AG04449 (cell line): ENCODE measurements around the gene C6orf132.

ENCODE experiments used
- CTCF ChIA-PET: fragments of 350-600 bp; formaldehyde crosslinking; extraction: SDS; loops from one replicate; lab custom pipeline; 2021; ENCODE audit warnings: antibody characterized with exemption; lab: Yijun Ruan, JAX
- POLR2A ChIA-PET: fragments of 400-600, 350-600 bp; formaldehyde crosslinking; extraction: SDS; loops from one replicate; lab custom pipeline; 2020; ENCODE audit warnings: antibody characterized with exemption, inconsistent platforms; lab: Yijun Ruan, JAX
- DNase-seq: peaks from one replicate; pipeline ENCODE4 v3.0.0-alpha.2; 2010; ENCODE audit warnings: low read depth, low spot score
- H3K4me3 ChIP-seq: 2 replicates; pipeline ENCODE4 v1.5.1; 2011; ENCODE audit warnings: low read depth, mild to moderate bottlenecking, control low read depth, low read length
- CTCF ChIP-seq: IDR thresholded peaks from one replicate; pipeline ENCODE4 v1.5.1; 2011; ENCODE audit warnings: mild to moderate bottlenecking, moderate library complexity, low read length, control low read depth, inconsistent platforms; ENCODE audit not compliant: insufficient read depth; ENCODE audit errors: missing control alignments

C6orf132 gene

GRCh38 chr6:42140032-42140431 is 2.4 kb downstream of the C6orf132 start:
- no peak overlapping the region for H3K4me3 ChIP-seq
- ChIA-PET POLR2A (no interaction called here), CTCF (interaction anchor here (1.1 to 1.4 kb wide), 5 partner anchors 10 to 52 kb away, joined by 3 to 7 read pairs (median 4); no protein-coding TSS in a partner anchor)
- TF ChIP-seq CTCF: no peak
- no peak for DNase-seq

GRCh38 chr6:42138630-42139619 is 3.5 kb downstream of the C6orf132 start:
- TF ChIP-seq CTCF: no peak
- no peak for DNase-seq
- H3K4me3 ChIP-seq: no peak overlapping the region
- ChIA-PET POLR2A (no interaction called here), CTCF (interaction anchor here (0.7 to 3.2 kb wide), 10 partner anchors 7 to 78 kb away, joined by 3 to 14 read pairs (median 4); no protein-coding TSS in a partner anchor)

GRCh38 chr6:42138190-42138589 is 4.2 kb downstream of the C6orf132 start:
- no peak overlapping the region for H3K4me3 ChIP-seq
- no peak for DNase-seq
- ChIA-PET CTCF (interaction anchor here (1.2 to 3.2 kb wide), 5 partner anchors 8 to 76 kb away, joined by 3 to 14 read pairs (median 6); no protein-coding TSS in a partner anchor), POLR2A (no interaction called here)
- TF ChIP-seq CTCF: no peak

DNA sequence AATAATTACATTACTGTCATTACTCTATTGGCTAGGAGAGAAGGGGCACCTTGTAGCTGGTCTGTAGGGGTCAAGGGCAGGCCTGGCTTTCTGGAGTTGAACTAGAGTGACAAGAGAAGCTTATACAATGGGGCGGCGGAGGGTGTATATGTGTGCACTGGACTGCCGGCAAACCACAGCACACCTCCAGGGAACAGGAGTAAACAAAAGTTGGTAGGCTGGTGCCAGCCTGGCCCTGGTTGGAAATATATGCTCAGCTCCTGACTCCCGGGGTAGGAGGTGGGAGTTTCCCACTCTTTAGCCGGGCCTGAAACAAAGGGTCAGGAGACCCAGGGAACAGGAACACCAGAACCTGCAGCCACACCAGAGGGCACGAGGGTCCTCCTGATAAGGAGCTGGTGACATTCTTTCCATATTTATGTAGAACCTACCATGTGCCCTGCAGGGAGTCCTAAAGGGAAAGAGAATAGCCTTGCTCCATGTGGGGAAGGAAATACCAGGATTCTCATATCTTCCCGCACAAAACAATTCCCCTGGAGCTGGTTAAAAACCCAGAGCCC is 5.1 kb downstream of the C6orf132 start:
- POLR2A ChIA-PET: interaction anchor here (0.5 to 0.8 kb wide), 4 partner anchors 13 to 424 kb away, joined by 3 read pairs; no protein-coding TSS in a partner anchor

GRCh38 chr6:42136508-42137193 is 5.8 kb downstream of the C6orf132 start:
- POLR2A ChIA-PET: interaction anchor here (0.7 to 0.8 kb wide), 4 partner anchors 13 to 424 kb away, joined by 3 read pairs; no protein-coding TSS in a partner anchor
- CTCF ChIA-PET: interaction anchor here (0.9 to 3.2 kb wide), 11 partner anchors 9 to 78 kb away, joined by 3 to 14 read pairs (median 5); no protein-coding TSS in a partner anchor
- no peak for DNase-seq
- H3K4me3 ChIP-seq: no peak overlapping the region
- peak; percentile 56 for TF ChIP-seq CTCF

More for the DNA sequence above, 5.1 kb downstream of the C6orf132 start:
- CTCF ChIA-PET: interaction anchor here (1.0 to 3.2 kb wide), 11 partner anchors 9 to 77 kb away, joined by 3 to 14 read pairs (median 5); no protein-coding TSS in a partner anchor
- no peak for TF ChIP-seq CTCF
- H3K4me3 ChIP-seq: no peak overlapping the region
- DNase-seq: no peak
